Lower leg skin (tissue), 3 donors: ENCODE results near the gene FOXL3.

Source experiments
- CTCF ChIP-seq, 3 donors: fragments of 450-650 bp; IDR thresholded peaks; one replicate each; pipeline ENCODE4 v1.5.1; 2016; ENCODE audit warnings: antibody characterized with exemption in 3 of 3, mild to moderate bottlenecking in 3 of 3, moderate library complexity in 2 of 3
- POLR2A ChIP-seq, 2 donors: fragments of 450-650 bp; IDR thresholded peaks; one replicate each; pipeline ENCODE4 v1.6.1; 2016 to 2017; ENCODE audit warnings: antibody characterized with exemption in 2 of 2, mild to moderate bottlenecking in 1 of 2, moderate library complexity in 1 of 2

- TF ChIP-seq POLR2A (IDR thresholded peaks at IDR 0.05) (no peak), CTCF (IDR thresholded peaks at IDR 0.05) (no peak)
Observed at GRCh38 chr7:326273-326672, 36.3 kb downstream of the FOXL3 start.
